Psoas muscle (tissue), 8 donors: Measurements from ENCODE around the gene DPP9. TPM values are rescaled to one million over a fixed set of nuclear protein-coding genes. Genes with fewer than 3 reads are reported as not detected.

Source experiments
- ATAC-seq, 4 donors: fragments of 200-7000 bp; cut with Tn5 transposase; one replicate each; pipeline ENCODE4 v1.9.1; 2020; ENCODE audit warnings: moderate library complexity in 3 of 4, mild to moderate bottlenecking in 2 of 4
- DNase-seq, 2 donors: peaks; one replicate each; pipeline ENCODE4 v3.0.0-alpha.2; 2020
- H3K27ac ChIP-seq: fragments of 200-600 bp; one replicate; pipeline ENCODE4 v1.8.0; 2022
- H3K27me3 ChIP-seq, 3 donors: fragments of 200-600 bp in 1 of 3; one replicate each; pipeline versions ENCODE4 v1.6.1 to v1.8.0; 2013 to 2022; ENCODE audit warnings: low read length in 2 of 3, mild to moderate bottlenecking in 2 of 3, moderate library complexity in 1 of 3; ENCODE audit not compliant: insufficient read depth in 3 of 3
- H3K36me3 ChIP-seq, 2 donors: fragments of 200-600 bp in 1 of 2; one replicate each; pipeline versions ENCODE4 v1.6.1 to v1.8.0; 2013 to 2022; ENCODE audit warnings: low read depth in 1 of 2, mild to moderate bottlenecking in 1 of 2, moderate library complexity in 1 of 2; ENCODE audit not compliant: insufficient read depth in 1 of 2
- H3K4me1 ChIP-seq: fragments of 200-600 bp; one replicate; pipeline ENCODE4 v1.8.0; 2022
- H3K4me3 ChIP-seq: fragments of 200-600 bp; one replicate; pipeline ENCODE4 v1.8.0; 2022; ENCODE audit warnings: mild to moderate bottlenecking
- H3K9me3 ChIP-seq: fragments of 200-600 bp; one replicate; pipeline ENCODE4 v1.8.0; 2022
- WGBS, 3 donors: extraction: QIAGEN DNeasy Blood & Tissue Kit; methylation state at CpG; one replicate each; pipeline versions ENCODE4 v1.1.6 to v1.1.7; 2013; 5-methylcytosine and 5-hydroxymethylcytosine counted together
- intact Hi-C, 2 donors: fragments of 100-400 bp; cut with DNase I; formaldehyde crosslinking; loops; one replicate each; pipeline versions ENCODE4 v1.11.0 to v1.14.2; 2022
- polyA plus RNA-seq, 3 donors: library from polyadenylated mRNA; stranded (reverse); fragments of 200-250 nt; gene quantifications; one replicate each; pipeline ENCODE4 v1.2.3, GENCODE V29; 2013
- total RNA-seq, 4 donors: library from RNA; stranded (reverse); fragmentation: NEBNext Ultra II Directional in 2 of 4; extraction: Animal tissue kit (Norgen Biotek cat#: 25700) in 2 of 4; gene quantifications; one replicate each; pipeline versions ENCODE4 v1.2.1 to v1.2.4, GENCODE V29; 2021 to 2023
- TF ChIP-seq, protein P1 (sequence below): fragments of 200-600 bp; IDR thresholded peaks from one replicate; pipeline ENCODE4 v1.8.0; 2022; ENCODE audit warnings: antibody characterized with exemption
- donor health status: healthy with polysubstance abuse.
- donor health status: DM: no; HTN: no; CAD: no; lungs with moderate emphysema.
- donor health status: Bipolar disorder and iron deficiency.
- donor health status: healthy.
- donor health status: DM: yes; HTN: yes; CAD: no.
- donor health status: DM: no; HTN: no; CAD: no.
- donor health status: DM: no; HTN: no; CAD: no.
- donor health status: DM: yes; HTN: yes; CAD: no.

Gene DPP9
- total and polyA plus RNA-seq, 7 donors, result 55.9 to 138 (median 90.3) TPM

- Histone ChIP-seq H3K36me3 (no peaks in the 10 kb centered on the region), H3K27me3 (peaks cover 0 to 9% (median 2%) of the 10 kb centered on the region in 3 donors), H3K4me1 (peaks cover 4% of the 10 kb centered on the region), H3K9me3 (no peaks in the 10 kb centered on the region), H3K4me3 (no peak overlapping the region), H3K27ac (no peak overlapping the region)
- WGBS, 3 donors, result 39 to 45% (median 42%) methylated on average over 5 of the region's 5 CpGs
- TF ChIP-seq, protein P1, sequence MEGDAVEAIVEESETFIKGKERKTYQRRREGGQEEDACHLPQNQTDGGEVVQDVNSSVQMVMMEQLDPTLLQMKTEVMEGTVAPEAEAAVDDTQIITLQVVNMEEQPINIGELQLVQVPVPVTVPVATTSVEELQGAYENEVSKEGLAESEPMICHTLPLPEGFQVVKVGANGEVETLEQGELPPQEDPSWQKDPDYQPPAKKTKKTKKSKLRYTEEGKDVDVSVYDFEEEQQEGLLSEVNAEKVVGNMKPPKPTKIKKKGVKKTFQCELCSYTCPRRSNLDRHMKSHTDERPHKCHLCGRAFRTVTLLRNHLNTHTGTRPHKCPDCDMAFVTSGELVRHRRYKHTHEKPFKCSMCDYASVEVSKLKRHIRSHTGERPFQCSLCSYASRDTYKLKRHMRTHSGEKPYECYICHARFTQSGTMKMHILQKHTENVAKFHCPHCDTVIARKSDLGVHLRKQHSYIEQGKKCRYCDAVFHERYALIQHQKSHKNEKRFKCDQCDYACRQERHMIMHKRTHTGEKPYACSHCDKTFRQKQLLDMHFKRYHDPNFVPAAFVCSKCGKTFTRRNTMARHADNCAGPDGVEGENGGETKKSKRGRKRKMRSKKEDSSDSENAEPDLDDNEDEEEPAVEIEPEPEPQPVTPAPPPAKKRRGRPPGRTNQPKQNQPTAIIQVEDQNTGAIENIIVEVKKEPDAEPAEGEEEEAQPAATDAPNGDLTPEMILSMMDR, result no peak
- no peak for ATAC-seq
- no peak for DNase-seq
- intact Hi-C loops, result no loop called here
Measured at GRCh38 chr19:4764393-4764660, 40.7 kb upstream of the DPP9 start.

GRCh38 chr19:4763021-4763420, 39.4 kb upstream of the DPP9 start:
- intact Hi-C loops, result no loop called here
- H3K4me1 ChIP-seq, result peaks cover 4% of the 10 kb centered on the region
- H3K9me3 ChIP-seq, result no peaks in the 10 kb centered on the region
- TF ChIP-seq, protein P1, result no peak
- peaks cover 0 to 9% (median 3%) of the 10 kb centered on the region in 3 donors for H3K27me3 ChIP-seq
- no peak overlapping the region for H3K4me3 ChIP-seq
- no peak overlapping the region for H3K27ac ChIP-seq
- DNase-seq (no peak), ATAC-seq (no peak)
- WGBS, 3 donors, result 66 to 73% (median 70%) methylated on average over 6 of the region's 6 CpGs
- no peaks in the 10 kb centered on the region for H3K36me3 ChIP-seq

DNA sequence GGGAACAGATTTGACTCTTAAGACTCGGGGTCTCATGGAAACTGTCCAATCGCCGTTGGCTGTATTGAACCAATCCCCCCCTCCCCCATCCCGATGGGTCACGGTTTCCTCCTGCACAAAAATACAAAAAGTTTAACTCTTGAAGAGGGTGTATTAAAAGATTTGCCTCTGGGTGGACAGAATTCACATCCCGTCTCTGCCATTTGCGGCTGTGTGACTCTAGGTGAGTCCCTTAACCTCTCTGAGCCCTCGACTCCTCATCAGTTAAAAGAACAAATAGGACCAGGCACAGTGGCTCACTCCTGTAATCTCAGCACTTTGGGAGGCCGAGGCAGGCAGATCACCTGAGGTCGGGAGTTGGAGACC, 36.6 kb upstream of the DPP9 start:
- ATAC-seq (no peak), DNase-seq (no peak)
- Histone ChIP-seq H3K27me3 (peaks cover 0 to 9% (median 3%) of the 10 kb centered on the region in 3 donors), H3K4me1 (peaks cover 4% of the 10 kb centered on the region), H3K9me3 (no peaks in the 10 kb centered on the region), H3K27ac (no peak overlapping the region), H3K4me3 (peak overlapping the region; percentile 57), H3K36me3 (no peaks in the 10 kb centered on the region)
- TF ChIP-seq, protein P1, result no peak
- WGBS, 3 donors, result 32 to 36% (median 36%) methylated on average over 10 of the region's 10 CpGs
- intact Hi-C loops, result no loop called here

DNA sequence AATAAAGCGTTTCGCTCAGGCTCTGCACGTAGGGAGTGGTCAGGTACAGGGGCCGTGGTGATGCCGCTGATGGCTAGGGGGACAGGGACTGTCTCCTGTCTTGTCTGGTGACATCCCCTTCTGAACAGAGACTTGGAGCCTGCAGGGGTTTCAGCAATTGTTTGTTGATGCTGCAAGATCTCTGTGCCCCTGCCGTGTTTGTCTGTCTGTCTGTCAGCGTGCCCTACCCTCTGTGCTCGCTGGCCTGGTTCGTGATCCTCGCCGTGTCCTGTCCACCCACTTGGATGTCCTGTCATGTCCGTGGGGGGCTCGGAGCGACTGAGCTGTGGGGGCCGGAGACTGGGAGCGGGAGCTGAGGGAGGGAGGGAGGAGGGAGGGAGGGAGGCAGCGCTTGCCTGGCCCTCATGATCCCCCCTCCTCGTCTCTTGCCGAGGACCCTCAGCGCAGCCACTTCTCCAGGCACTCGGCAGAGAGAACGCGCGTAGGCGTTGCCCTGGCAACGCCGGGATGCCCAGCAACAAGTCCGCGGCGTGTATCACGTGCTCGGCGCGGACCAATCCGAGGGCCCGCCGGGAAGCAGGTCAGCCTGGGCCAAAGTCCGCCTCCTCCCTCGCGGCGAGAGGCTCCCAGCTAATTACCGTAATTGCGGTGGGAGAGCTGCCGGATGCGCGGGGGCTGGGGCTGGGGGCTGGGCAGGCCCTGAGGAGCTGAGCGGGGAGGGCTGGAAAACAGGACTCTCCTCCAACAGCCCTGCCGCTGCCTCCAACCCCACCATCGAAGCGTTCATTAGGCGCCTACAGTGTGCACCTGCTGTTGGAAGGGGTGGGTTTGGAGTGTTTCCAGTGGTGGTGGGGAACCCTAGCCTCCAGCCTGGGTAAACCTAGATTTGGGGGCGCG, 36.0 kb upstream of the DPP9 start:
- DNase-seq, result peak; percentile 89 to 92
- no peaks in the 10 kb centered on the region for H3K36me3 ChIP-seq
- intact Hi-C loops, result no loop called here
- TF ChIP-seq, protein P1, result no peak
- peak overlapping the region; percentile 57 for H3K4me3 ChIP-seq
- 1 to 3% (median 1%) methylated on average over 47 to 53 of the region's 53 CpGs for WGBS, 3 donors
- H3K4me1 ChIP-seq, result peaks cover 4% of the 10 kb centered on the region
- ATAC-seq, result peak; percentile 90 to 100 (median 95)
- H3K9me3 ChIP-seq, result no peaks in the 10 kb centered on the region
- no peak overlapping the region for H3K27ac ChIP-seq
- H3K27me3 ChIP-seq, result peaks cover 0 to 9% (median 3%) of the 10 kb centered on the region in 3 donors
